ENCODE measurements around the gene PDZD2.

- TF ChIP-seq POLR2A (IDR thresholded peaks at IDR 0.05) (no peak), CTCF (IDR thresholded peaks at IDR 0.05) (no peak)
Measured at GRCh38 chr5:31771500-31771899, 132.6 kb downstream of the PDZD2 start.
